Tibial nerve (tissue), 3 donors: ENCODE data around the gene ELOVL7.

Experiments used
- CTCF ChIP-seq, 5 experiments: fragments of 200-600 bp in 3 of 5; fragments of 450-650 bp in 2 of 5; sonication (generic) in 3 of 5; IDR thresholded peaks; one replicate each; pipeline ENCODE4 v1.5.1; 2016 to 2019; ENCODE audit warnings: antibody characterized with exemption in 5 of 5, mild to moderate bottlenecking in 3 of 5, moderate library complexity in 2 of 5
- POLR2A ChIP-seq, 2 donors: fragments of 450-650 bp; IDR thresholded peaks; one replicate each; pipeline ENCODE4 v1.6.1; 2017; ENCODE audit warnings: antibody characterized with exemption in 2 of 2, mild to moderate bottlenecking in 2 of 2, moderate library complexity in 2 of 2

GRCh38 chr5:60754495-60754894 lies 89.6 kb downstream of the ELOVL7 start:
- no peak for TF ChIP-seq CTCF (IDR thresholded peaks at IDR 0.05)
- no peak for TF ChIP-seq POLR2A (IDR thresholded peaks at IDR 0.05)
